Inferior parietal cortex (tissue), 1 donor: Measurements from ENCODE around the gene GPS1.
A peak's percentile ranks its signal among the peaks of the same experiment; 100 is the strongest.

Experiments used
- DNase-seq: peaks from one replicate; pipeline ENCODE4 v3.0.0-alpha.2; 2016; ENCODE audit errors: extremely low spot score

The GPS1 gene

DNA sequence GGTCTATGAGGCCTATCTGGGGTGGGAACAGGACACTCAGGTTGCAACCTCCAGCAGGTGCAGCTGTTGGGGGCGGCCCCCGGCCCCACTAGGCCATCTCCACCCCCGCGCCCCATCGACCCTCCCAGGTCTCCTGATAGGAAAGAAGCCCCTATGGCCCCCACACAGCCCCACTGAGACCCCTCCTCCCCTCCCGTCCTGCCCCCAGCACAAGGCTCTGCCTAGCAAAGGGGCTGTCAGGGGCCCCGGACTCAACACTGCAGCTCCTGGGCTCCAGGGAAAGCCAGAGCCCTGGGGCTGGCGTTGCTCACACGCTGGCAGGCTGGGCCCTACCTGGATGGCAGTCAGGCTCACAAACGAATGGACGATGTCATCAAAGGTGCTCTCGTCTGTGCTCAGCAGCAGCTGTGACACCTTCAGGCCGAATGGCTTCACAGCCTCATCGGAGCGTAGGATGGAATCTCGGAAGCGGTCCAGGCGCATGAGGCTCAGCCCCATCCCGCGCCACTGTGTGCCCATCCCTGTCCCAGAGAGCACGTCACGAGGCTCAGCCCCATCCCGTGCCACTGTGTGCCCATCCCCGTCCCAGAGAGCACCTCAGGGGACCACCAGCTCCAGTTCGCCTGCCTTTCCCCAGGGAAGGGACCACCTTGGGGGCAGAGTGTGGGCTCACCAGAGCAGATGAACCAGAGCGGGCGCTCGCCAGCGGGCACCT lies 39.0 kb downstream of the GPS1 start:
- no peak for DNase-seq

DNA sequence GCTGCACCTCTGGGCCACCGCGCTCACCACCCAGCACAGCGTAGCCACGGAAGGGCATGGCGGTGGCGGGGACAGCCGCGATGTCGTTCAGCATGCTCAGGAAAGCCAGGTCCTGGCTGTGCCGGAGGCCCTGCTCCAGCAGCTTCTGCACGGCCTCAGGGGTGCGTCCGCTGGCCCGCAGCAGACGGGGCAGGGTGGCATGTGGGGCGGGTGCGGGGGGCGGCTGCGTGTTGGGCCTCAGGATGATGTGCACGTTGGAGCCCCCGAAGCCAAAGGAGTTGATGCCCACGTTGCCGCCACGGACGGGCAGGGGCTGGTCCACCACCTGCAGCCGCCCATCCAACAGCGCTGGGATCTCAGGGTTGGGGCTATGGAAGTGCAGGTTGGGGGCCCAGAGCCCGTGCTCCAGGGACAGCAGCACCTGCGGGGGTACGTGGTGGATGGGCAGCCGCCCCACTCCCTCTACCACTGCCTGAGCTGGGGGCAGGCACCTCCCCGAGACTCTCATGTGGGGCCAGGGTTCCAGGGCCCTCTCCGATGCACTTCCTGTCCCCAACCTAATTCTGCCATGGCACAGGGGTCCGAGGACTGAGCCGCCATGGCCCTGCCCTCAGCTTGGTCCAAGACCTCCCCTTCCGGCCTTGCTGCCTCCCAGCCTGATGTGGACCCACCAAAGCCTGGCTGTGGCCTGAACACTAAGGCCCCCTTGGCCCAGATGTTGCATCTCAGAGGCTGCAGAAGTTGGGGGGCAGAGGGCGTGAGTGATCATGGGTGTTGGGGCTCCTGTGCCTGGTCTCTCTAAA lies 39.8 kb downstream of the GPS1 start:
- no peak for DNase-seq

DNA sequence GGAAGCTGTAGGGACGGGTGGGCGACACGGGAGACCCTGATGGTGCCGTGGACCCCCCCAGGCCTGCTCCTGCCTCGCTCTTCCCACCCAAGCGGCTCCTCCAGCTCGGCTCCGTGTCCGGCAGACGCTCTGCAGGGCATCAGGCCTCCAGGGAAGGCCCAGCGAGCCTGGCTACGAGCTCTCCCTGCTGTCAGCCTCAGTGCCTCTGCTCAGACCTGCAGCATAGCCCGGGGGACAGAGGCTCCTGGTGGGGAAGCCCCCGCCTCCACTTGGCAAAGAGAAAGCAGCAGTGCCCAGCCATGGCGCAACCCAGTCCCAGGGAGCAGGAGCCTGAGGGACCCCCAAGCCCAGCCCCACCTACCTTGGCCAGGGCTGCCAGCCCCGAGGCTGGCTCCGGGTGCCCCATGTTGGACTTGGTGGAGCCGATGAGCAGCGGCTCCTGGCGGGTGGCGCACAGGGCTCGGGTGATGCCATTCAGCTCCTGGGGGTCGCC lies 40.4 kb downstream of the GPS1 start:
- no peak for DNase-seq

DNA sequence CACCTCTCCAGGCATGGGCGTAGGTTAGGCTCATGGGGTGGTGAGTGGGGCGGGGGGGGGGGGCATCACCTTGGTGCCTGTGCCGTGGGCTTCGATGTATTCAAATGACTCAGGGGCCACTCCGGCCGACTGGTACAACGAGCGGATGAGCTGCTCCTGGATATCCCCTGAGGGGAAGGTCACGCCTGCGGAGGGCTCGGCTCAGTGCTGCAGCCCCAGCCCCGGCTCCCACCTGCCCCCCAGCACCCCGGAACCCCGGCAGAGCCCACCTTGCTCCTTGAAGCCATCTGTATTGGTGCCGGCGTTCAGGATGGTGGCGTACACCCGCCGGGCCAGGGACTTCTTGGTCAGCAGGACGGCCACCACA lies 40.9 kb downstream of the GPS1 start:
- no peak for DNase-seq

DNA sequence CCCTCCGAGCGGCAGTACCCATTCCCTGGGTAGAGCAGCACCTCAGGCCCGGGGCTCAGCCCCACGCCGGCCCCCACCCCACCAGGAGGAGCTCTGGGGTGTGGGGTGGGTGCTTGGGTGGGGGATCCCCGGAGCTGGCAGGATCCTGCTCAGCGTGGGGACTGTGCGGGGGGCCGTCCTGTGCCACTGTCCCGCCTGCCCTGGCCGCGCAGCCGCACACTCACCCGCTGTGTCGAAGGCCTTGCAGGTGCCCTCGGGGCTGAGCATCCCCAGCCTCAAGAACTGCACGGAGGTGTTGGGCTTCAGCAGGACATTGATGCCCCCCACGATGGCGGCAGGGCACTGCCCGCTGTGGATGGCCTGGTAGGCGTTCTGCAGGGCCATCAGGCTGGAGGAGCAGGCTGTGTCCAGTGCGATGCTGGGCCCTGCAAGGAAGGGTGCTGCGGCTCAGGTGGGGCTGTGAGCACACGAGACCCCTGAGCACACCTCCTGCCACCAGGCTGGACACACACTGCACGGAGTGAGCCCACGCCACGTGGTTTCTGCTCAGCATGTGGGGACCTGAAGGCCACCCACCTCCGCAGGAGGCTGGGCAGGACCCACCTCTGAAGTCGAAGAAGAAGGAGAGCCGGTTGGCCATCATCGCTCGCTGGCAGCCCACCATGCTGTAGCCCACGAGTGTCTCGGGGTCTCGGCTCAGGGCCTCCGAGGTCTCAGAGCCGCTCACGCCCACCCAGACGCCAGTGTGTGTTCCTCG lies 41.5 kb downstream of the GPS1 start:
- DNase-seq = no peak

DNA sequence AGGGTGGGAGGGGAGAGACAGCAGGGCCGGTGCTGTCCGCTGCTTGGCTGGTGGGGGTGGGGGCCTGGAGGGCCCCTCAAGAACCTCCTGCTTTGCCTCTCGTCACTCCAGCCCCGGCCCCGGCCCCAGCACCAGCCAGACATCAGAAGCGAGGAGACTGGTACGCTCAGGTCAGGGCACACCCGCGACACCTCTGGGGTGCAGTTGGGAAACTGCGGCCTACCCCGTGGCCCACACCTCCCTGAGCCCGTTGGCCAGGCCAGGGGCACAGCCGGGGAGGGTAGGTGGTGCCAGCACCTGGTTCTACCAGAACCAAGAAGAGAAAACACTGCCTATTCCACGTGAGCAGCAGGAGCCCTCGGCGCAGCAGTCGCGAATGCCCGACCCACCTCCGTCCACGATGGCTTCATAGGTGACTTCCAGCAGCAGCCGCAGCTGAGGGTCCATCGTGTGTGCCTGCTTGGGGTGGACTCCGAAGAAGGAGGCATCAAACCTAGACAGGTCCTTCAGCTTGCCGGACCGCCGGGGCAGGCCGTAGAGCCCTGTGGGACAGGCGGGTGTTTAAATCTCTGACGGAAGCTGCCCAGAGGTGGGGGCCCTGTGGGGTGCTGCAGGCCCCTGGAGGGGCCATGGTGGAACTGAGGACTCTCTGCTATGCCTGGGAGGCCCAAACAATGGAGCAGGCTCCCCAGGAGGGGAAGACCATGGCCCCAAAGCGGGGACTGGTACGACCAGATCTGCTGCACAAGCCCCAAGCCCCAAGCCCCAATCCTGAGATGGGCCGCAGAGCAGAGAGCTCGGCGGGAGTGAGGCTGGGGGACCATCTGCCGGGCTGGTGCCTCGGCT lies 43.5 kb downstream of the GPS1 start:
- DNase-seq = no peak

DNA sequence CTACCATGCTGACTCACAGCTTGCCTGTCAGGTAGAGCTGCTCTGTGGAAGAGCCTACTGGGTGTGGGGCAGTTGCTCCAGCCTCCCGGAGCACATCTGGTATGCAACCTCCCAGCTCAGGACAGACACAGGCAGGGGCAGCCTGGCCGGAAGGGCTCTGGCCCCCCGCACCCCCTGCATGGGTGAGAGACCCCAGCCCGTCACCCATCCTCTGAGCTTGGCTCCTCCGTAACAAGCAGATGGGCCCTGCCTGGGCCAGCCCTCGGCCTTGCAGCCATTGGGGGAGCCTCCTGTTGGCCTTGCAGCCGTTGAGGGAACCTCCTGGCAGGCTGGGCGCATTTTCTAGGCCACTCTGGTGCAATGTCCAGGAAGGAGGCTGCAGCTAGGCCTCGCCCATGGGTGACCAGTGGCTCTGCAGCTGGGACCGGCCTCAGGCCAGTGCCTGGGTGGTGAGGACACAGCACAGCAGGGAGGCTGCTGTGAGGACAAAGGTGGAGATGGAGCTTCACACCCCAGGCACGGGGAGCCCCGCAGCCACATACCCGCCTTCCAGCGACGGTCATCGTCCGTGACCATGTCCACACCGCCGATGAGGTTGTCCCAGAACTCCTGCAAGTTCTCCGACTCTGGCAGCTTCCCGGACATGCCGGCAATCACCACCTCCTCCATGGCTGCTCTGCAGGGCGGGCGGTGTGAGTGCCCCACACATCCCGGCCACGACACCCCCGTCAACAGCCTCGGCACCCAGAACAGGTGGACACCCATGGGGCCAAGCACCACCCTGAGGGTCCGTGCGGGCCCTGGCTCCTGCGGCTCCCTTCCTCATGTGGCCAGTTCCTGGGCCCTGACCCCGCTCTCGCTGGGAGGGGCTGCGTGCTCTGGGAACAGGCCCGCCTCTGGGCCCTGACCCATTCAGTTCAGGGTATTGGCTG lies 44.3 kb downstream of the GPS1 start:
- no peak for DNase-seq

DNA sequence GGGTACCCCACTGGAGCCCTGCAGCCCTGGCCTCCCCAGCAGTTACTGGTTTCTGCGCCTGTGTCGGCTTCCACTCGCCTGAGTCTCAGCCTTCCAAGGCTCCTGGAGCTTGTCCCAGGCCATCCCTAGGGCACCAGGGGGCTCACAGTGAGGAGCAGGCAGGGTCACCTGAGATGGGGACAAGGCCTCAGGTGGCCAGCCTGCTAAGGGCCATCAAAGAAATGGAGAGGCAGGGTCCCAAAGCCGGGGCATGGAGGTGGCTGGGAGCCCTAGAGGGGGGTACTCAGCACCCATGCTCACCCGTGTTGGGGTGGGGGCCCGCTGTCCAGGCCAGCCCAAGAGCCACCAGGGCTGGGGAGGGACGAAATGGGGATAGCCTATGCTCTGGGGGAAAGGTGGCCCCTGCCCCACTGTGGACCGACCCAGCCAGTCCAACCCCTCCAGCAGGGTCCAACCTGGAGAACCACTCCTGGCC lies 45.0 kb downstream of the GPS1 start:
- no peak for DNase-seq

DNA sequence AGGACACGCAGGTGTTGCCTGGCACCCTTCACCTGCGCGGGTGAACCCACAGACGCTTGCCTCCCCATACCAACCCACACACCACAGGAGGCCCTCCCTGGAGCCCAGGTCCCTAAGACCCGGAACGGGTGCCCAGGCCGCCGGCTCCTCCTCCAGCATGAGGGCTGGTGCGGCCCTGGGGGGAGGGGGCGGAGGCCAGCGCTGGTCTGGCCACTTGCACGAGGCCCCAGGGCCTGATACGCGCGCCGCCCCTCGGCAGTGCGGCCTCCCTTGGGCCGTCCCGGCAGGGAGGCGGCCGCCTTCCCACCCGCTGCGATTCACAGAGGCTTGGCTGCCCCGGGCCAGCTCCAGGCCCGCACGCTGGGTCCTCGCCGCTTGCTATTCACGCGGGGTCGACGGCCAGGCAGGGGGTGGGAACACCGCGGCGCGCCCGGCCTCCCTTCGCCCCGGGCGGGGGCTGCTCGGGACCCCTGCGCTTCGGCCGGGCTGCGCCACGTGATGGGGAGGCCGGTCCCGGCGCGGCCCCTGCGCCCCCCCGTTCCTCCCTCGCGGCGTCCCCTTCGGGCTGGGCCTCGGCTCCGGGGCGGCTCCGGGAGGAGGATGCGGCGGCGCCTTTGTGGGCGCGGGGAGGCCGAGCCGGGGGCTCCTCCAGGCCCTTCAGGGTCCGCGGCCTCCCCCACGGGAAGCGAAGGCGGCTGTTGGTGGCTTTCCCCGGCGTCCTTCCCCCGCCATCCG lies 45.7 kb downstream of the GPS1 start:
- no peak for DNase-seq

DNA sequence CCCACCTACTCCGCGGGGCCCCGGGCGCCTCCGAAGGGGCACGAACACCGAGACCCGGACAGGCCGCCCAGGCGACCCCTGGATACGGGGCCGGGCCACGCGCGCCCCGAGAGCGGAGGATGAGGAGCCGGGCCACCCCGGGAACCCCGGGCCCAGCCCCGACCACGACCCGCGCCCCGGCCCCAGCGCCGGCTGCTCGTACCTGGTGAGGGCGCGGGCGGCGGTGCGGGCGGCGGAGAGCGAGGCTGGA lies 46.1 kb downstream of the GPS1 start:
- DNase-seq = no peak

DNA sequence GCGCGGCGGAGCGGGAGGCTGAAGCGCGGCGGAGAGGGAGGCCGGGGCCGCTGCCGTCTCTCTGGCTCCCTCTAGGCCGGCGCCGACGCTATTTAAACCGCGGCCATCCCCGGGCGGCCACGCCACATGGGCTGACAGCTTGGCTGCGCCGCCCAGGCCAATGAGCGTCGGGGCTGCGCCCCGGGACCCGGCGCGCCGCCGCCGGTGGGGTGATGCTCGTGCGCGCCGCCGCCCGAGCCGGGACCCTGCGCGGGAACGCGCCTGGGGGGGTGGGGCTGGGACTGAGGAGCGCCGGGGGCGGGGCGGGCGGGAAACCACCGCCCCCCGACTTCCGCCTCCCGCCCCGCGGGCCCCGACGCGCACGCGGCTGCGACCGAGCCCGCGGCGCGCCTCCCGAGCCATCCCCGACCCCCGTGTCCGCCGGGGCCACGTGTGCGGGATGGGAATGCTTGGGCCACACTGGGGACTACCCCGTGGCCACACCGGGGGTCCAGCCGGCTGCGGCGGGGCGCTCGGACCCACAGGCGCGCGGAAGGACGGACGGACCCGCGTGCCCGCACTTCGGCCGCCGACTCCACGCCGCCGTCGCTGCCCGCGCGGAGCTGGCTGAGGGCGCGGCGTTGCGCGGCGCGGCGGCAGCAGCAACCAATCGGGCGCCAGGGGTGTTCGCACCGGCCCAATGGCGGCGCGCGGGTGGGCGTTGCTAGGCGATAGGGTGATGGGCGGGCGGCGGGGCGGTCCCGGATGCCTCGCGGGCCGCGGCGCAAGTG lies 46.7 kb downstream of the GPS1 start, which contains the start of gene FASN:
Gene FASN, minus strand, starts transcription at position 68 of the 770 bp plus-strand sequence. CDS start 1,791 bp downstream, outside the sequence.
- peak; percentile 91 for DNase-seq

DNA sequence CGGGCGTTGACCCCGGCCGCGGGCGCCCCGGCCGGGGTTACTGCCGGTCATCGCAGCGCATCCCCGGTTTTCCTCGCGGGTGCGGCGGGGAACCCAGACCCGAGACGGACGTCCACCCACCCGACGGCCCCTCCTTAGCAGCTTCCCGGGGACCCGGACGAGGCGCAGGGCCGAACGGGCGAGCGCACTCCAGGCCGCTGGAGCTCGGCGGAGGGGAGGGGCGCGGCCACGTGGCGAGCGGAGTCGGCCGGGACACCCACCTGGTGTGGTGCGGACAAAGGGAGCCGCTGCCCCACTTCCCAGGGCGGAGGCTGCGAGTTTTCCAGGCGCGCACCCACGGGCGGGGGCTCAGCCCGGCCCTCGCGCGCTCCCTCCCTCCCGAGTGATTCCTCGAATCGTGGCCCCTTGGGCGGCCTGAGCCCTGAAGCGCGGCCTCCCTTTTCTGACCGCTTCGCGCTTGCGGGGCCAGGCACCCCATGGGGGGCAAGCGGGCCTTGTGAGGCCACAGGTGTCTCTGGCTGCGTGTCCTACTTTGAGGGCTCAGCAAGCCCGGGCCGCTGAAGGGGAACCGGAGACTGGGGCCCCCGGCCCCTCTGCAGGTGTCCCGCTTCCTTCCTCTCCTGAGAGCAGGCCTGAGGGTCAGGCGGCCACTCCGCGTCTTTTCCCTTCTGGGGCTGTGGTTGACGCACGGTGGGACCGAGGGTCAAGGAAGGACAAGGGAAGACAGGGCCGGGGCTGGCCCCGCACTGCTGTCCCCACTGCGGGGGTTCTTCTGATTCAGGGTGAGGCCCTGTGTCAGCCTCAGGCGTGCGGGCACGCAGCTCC lies 47.5 kb downstream of the GPS1 start:
- DNase-seq = no peak

DNA sequence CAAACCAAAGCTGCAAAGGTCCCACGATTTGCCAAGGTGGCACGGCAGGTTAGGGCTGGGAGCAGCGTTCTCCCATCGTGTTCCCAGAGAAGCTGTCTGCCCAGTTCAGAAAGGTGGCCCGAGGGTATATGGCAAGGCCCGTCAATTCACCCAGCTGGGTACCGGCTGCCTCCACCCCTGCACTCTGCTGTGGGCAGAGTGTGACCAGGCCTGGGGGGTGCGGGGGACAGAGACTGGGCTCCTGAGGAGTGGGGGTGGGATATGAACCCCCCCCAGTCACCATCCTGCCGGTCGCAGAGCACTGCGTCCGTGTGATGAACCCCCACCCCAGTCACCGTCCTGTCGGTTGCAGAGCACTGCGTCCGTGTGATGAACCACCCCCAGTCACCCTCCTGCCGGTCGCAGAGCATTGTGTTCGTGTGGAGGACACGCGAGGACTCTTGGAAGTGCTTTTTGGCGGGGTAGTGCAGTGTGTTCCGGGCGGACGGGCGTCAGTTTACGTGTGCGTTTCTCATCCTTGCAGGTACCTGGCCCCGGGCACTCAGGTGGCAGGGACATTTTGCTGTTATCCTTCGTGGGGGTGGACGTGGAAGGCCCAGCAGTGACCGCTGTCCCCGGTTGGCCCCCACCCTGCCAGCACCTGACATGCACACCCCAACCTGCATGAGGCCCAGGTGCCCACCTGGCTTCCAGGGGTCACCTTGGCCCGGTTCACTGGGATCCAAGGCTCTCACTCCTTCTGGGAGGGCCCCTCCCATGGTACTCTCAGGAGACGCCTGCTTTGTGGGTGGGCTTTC lies 49.0 kb downstream of the GPS1 start:
- DNase-seq = no peak

DNA sequence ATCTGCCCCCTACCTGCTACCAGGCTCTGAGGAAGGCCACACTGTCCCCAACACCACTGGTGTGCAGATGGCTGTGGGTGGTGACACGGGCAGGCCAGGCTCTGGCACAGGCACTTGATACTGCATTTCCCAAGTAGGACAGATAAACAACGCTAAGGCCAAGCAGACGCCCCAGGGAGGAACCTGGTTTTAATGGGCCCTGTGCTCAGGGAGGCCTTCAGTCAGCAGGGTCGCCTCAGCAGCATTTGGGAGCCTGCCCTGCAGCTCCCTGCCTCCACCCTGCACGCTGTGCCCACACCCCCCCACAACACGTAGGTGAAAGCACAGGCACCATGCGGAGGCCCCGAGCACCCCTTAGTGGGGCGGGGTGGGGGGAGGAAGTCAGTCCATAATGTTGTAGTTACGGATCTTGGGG lies 49.6 kb downstream of the GPS1 start:
- no peak for DNase-seq

DNA sequence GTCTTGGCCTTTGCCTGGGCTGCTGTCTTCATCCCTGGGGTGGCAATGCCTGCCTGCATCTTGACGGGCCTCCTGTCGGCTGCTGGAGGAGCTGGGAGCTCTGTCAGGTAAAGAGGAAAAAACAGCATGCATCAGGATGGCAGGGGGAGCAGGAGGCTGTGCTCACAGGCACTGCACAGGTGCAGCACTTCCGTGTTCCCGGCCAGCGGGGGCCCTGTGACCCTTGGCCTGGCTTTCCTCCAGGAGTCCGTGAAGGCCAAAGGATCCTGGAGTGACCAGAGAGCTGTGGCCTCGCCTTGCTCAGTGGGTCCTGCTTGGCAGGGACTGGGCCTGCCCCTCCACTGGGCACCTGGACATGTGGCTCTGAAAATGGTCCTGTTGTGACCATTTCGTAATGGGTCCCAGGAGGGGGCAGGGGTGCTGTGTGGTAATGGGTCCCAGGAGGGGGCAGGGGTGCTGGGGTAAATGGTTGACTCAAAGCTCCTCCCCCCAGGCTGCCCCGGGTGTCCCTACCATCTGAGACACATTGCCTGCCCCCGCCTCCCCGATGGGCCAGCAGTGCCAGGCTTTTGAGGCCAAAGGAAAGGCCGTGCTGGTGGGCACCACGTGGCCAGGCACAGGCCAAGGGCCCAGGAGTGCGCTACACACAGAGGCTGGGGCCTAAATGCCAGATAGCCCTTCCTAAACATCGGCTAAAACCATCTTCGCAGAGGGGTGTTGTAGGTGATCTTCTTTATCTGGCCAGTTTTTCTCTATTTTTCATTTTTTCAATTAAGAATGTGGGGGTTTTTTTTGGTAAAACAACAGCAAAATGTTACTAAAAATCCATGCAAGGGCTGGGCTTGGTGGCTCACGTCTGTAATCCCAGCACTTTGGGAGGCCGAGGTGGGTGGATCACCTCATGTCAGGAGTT lies 50.3 kb downstream of the GPS1 start:
- DNase-seq = no peak
